NCI-H82 (cell line): ENCODE measurements around the gene CFAP73.

Experiments
- DNase-seq: peaks from one replicate; lab custom pipeline; 2025; lab: John Stamatoyannopoulos, UW

CFAP73 gene

GRCh38 chr12:113164014-113164413 lies 14.5 kb downstream of the CFAP73 start:
- DNase-seq, result no peak

GRCh38 chr12:113165521-113166450 lies 16.3 kb downstream of the CFAP73 start:
- no peak for DNase-seq

GRCh38 chr12:113167868-113168267 lies 18.3 kb downstream of the CFAP73 start:
- no peak for DNase-seq

GRCh38 chr12:113169697-113170096 lies 20.2 kb downstream of the CFAP73 start:
- DNase-seq, result no peak

GRCh38 chr12:113170457-113170856 lies 20.9 kb downstream of the CFAP73 start:
- DNase-seq, result no peak

GRCh38 chr12:113170926-113171325 lies 21.4 kb downstream of the CFAP73 start:
- no peak for DNase-seq

- no peak for DNase-seq
These were observed 22.0 kb downstream of the CFAP73 start for GRCh38 chr12:113171543-113171942.

- DNase-seq, result no peak
These were observed 22.7 kb downstream of the CFAP73 start for GRCh38 chr12:113172185-113172584.

GRCh38 chr12:113173081-113173698 lies 23.7 kb downstream of the CFAP73 start:
- no peak for DNase-seq

- DNase-seq, result peak; percentile 73
These were observed 25.2 kb downstream of the CFAP73 start for GRCh38 chr12:113174461-113175384.

GRCh38 chr12:113179023-113179422 lies 29.5 kb downstream of the CFAP73 start:
- no peak for DNase-seq

GRCh38 chr12:113180333-113180732 lies 30.8 kb downstream of the CFAP73 start:
- peak; percentile 36 for DNase-seq

- DNase-seq, result no peak
These were observed 32.5 kb downstream of the CFAP73 start for GRCh38 chr12:113181975-113182374.

- DNase-seq, result no peak
These were observed 33.6 kb downstream of the CFAP73 start for GRCh38 chr12:113183030-113183589.

- DNase-seq, result peak; percentile 80
These were observed 34.8 kb downstream of the CFAP73 start for GRCh38 chr12:113184098-113184899.

- DNase-seq, result peak; percentile 90
These were observed 35.3 kb downstream of the CFAP73 start for GRCh38 chr12:113184900-113185179.

- DNase-seq, result peak; percentile 95
These were observed 35.9 kb downstream of the CFAP73 start, which contains the start of the genes DDX54 and RITA1 for GRCh38 chr12:113185180-113186032. Gene DDX54, minus strand, starts transcription at chr12:113185478. Its CDS starts 27 bp downstream, at chr12:113185451. Gene RITA1, plus strand, starts transcription at chr12:113185721. Its CDS starts 1,026 bp downstream, at chr12:113186747.

GRCh38 chr12:113186033-113186365 lies 36.5 kb downstream of the CFAP73 start:
- DNase-seq, result peak; percentile 60

GRCh38 chr12:113186666-113187325 lies 37.3 kb downstream of the CFAP73 start:
- DNase-seq, result no peak

GRCh38 chr12:113189361-113189760 lies 39.8 kb downstream of the CFAP73 start:
- DNase-seq, result no peak
